GM21423 (cell line): ENCODE results near the gene MANF.

ENCODE experiments used
- ATAC-seq: cut with Tn5 transposase; IDR thresholded peaks from one replicate; pipeline ENCODE4 v1.9.1; 2021; ENCODE audit warnings: mild to moderate bottlenecking, moderate library complexity; ENCODE audit not compliant: unreplicated experiment

The MANF gene

DNA sequence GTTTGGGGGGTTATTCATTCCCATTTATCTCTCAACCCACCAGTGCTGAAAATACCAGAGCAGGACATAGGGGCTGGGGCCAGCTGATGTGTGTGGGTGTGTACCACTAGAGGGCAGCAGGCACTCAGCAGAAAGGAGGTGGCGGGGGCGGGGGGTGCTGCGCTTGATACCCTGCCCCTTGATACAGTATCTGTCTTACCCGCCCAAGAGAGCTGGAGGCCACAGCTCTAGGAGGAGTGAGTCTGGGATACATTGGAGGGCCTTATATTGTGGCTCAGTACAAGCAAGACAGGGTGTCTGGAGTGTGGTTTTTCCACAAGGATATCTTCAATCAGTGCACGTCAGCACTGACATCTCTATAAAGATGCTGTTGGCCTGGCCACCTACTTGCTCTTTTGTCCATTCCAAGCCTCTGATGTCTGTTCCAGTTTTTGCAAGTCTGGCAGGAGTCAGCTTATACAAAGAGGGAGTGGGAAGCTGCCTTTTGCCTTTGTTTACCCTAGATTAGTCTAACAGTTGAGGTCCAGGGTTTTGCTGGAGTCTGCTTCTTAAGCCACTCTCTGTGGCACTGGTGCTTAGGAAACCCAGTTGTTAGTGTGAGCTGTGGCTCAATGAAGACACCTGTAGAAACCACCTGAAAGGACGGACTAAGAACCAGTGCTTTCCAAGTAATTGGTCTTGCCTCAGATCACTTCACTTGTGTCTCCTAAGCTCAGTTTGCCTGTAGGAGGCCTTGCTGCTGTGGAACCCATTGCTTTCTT lies 4.5 kb downstream of the MANF start:
- ATAC-seq, result no peak

DNA sequence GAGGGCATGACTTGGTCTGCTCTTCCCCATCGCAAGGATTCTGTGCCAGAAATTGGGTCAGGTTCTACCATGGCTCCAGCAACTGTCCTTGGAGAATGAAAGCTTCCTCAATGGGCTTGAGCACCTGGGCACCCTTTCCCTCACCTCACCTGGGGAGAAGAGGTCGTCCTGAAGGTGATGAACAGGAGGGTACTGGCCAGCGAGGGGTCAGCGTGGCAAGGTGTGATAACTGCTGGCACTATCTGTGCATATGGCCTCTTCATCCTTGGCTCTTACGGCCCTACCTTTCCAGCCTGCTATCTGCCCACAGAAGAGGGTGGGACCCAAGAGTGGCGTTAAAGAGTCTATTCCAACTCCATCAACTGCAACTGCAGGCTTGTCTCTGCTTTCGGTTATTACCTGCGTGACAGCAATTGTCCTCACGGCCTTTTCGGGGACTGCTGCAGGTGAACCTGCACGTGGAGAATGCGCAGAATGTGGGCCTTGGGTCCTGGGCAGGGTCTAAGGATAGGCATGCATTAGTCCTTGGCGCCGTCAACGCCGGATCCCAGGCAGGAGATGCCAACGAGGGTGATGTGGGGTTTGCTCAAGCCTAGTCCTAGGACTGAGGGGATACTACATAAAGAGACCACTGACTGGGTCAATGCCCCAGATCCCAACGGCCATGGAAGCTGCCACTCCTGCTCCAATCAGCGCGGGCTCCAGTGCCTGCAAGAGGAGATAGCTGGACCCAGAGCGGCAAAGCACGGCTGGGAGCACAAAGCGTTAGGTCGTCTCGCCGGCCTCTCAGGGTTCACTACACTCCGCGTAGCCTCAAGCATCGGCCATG lies 5.4 kb downstream of the MANF start:
- ATAC-seq, result no peak

DNA sequence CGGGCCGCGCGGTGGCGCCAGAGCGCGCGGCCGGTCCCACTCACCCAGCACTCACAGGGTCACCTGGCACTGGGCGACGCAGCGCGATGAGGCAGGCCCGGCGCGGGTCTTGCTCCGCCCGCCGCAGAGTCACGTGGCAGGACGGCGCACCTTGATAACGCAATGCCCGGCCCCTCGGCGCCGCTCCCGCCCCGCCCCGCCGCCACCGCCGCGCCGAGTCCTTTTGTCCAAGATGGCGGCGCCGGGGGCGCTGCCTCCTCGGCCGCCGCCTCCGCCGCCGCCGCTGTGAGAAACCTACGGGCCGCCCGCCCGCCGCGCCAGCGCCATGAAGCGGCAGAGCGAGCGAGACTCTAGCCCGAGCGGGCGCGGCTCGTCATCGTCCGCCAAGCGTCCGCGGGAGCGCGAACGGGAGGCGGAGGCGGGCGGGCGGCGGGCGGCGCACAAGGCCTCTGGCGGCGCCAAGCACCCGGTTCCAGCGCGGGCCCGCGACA lies 6.0 kb downstream of the MANF start, which contains the start of gene RBM15B:
RBM15B (plus strand) TSS at position 211 of the 491 bp plus-strand sequence; CDS start at position 326, 115 bp downstream.
- peak; percentile 94 for ATAC-seq

DNA sequence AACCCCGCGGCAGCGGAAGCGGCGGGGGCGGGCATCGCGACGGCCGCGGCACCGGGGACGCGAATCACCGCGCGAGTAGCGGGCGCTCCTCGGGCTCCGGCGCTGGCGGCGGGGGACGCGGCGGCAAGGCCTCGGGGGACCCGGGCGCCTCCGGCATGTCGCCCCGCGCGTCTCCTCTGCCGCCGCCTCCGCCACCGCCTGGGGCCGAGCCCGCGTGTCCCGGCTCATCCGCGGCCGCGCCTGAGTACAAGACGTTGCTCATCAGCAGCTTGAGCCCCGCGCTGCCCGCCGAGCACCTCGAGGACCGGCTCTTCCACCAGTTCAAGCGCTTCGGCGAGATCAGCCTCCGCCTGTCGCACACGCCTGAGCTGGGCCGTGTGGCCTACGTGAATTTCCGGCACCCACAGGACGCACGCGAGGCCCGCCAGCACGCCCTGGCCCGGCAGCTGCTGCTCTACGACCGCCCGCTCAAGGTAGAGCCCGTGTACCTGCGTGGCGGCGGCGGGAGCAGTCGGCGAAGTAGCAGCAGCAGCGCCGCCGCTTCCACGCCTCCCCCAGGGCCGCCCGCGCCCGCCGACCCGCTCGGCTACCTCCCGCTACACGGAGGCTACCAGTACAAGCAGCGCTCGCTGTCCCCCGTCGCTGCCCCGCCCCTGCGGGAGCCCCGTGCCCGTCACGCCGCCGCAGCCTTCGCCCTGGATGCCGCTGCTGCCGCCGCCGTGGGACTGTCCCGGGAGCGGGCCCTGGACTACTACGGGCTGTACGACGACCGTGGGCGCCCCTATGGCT lies 6.7 kb downstream of the MANF start:
- ATAC-seq, result peak; percentile 9

DNA sequence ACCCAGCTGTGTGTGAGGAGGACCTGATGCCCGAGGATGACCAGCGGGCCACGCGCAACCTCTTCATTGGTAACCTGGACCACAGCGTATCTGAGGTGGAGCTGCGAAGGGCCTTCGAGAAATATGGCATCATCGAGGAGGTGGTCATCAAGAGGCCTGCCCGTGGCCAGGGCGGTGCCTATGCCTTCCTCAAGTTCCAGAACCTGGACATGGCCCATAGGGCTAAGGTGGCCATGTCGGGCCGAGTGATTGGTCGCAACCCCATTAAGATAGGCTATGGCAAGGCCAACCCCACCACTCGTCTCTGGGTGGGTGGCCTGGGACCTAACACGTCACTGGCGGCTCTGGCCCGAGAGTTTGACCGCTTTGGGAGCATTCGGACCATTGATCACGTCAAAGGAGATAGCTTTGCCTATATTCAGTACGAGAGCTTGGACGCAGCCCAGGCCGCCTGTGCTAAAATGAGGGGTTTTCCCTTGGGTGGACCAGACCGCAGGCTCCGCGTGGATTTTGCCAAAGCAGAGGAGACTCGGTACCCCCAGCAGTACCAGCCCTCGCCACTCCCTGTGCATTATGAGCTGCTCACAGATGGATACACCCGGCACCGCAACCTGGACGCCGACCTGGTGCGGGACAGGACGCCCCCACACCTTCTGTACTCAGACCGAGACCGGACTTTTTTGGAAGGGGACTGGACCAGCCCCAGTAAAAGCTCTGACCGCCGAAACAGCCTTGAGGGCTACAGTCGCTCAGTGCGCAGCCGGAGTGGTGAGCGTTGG lies 7.5 kb downstream of the MANF start:
- no peak for ATAC-seq

DNA sequence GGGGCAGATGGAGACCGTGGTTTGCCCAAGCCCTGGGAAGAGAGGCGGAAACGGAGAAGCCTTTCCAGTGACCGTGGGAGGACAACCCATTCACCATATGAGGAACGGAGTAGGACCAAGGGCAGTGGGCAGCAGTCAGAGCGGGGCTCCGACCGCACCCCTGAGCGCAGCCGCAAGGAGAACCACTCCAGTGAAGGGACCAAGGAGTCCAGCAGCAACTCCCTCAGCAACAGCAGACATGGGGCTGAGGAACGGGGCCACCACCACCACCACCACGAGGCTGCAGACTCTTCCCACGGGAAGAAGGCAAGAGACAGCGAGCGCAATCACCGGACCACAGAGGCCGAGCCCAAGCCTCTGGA lies 8.0 kb downstream of the MANF start:
- ATAC-seq, result no peak

DNA sequence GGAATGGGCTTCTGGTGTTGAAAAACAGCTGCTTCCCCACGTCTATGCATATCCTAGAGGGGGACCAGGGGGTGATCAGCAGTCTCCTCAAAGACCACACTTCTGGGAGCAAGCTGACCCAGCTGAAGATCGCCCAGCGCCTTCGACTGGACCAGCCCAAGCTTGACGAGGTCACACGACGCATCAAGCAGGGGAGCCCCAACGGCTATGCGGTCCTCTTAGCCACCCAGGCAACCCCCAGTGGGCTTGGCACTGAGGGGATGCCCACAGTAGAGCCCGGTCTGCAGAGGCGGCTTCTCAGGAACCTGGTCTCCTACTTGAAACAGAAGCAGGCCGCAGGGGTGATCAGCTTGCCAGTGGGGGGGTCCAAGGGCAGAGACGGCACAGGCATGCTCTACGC lies 8.5 kb downstream of the MANF start:
- ATAC-seq, result no peak

DNA sequence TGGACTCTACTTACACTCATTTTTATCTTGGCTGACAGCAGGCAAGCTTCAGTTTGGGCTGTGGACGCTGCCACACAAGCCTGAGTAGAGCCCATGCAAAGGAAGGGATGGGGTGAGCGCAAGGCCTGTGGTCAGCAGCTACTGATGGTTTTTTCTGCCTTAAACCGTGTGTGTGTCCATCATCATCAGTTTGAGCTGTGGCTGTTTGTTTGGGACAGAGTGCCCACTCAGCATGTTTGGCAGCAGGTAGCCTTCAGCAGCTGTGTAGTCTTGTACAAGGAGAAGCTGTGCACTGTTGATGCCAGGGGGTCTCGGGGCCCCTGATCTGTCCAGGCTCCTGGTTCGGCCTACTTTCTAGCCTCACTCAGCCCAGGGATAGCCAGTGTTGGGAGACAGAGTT lies 9.4 kb downstream of the MANF start:
- ATAC-seq, result no peak

DNA sequence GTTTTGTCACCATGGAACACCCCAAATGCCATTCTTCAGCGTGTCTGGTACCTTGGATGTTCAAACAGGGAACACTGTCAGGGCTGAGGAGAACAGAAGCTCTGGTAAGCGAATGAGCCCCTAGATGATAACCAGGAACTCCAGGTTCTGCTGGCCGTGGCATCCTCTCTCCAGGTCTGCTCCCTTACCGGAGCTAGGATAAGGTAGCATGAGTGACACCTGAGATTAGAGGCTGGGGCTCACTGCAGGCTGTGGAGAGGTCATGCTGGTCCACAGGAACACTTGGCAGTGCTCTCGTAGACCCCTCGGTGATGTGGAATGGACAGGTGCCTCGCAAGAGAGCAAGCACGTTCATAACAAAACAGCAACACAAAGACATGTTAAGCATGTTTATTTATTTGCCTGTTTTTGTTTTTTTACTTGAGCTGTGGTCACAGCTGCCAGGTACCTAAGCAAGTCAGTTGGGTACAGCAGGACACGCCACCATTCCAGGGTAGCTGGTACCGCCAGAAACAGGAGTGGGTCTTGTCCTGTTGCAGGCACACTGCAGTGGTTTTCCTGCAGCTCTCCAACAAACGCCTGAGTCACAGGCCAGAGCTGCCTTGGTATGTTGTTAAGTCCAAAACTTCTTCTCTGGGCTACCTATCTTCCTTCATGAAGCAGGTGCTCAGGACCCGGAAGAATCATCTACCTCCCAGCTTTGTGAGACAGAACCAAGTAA lies 10.6 kb downstream of the MANF start:
- no peak for ATAC-seq

DNA sequence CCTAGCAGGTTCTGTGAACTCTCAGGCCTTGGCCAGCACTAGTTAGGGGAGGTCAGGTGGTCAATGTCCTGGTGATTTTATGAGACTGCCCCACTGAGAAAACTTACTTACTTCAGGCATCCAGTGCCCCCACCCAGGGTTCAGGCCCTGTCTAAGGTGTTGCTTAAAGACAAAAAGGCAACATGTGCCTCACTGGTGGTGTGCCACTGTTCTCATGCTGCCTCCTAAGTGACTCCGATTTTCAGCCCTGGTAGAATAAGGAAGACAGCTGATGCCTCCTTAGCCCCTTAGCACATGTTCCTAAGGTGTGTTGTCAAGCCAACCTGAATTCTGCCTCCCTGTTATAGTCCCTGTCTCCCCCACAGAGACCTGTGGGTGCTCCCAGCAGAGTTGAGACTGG lies 11.3 kb downstream of the MANF start:
- no peak for ATAC-seq

DNA sequence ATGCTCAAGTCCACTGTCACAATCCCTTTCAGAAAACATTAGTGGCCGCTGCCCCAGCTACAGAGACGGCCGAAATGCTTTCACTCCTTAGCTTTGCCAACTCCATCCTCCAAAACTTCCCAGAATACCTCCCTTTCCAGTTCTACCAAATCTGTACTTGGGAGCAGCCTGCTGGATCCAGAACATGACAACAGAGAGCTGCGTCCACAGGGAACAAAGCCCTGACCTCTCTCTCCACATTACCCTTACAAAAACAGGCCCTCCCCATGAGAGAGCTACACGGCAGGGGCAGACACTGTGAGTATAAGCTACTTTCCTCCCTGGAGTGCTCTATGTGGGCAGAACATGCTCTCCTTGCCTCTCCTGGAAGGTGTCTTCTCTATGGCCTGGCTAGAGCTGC lies 12.3 kb downstream of the MANF start:
- ATAC-seq, result no peak

DNA sequence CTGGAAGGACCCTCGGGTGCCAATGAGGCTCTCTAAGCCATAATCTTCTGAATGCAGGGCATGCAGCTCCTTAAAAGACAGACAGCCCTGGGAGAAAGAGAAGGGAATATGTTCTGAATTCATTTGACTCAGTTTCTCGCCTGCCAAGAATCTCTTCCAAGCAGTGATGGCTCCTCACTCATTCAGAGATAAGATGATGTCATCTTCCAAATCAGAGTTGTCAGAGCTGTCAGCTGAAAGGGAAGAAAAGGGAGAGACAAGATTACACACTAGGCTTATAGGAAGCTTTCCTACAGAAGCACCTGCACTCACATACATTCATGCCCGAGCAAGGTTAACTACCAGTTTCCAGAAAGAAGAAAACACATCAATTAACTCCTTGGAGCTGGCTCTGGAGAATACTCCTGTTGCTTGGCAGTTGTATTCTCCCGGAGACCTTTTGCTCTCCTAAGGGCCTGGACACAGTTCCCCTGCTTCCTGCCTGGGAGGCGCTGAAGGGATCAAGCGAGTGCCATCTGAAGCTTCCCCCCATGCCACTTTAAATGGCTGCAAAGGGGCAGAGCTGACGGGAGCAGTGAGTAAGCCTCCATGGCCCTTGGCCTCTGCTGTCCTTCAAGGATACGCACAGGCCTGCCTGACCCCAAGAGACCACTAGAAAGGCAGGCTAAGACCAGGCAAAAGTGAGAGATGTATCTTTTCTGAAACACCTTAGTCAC lies 13.7 kb downstream of the MANF start:
- no peak for ATAC-seq

DNA sequence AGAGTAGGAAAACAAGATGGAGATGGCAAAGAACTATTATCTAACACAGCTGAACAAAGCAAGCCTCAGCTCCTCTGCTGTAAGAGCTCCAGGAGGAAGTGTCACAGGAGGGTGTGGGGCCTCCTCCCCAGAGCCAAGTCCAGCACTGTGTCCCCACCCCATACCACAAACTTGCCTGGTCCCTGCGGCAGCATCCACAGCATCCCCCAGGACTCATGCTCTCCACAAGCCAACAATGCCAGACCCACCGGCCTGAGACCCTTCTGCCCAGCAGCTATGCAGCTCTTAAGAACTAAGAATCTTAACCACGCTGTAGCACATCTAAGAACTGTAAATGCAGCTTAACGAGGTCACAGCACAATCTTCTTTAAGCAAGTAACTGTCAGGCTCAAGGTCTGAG lies 15.1 kb downstream of the MANF start:
- no peak for ATAC-seq

DNA sequence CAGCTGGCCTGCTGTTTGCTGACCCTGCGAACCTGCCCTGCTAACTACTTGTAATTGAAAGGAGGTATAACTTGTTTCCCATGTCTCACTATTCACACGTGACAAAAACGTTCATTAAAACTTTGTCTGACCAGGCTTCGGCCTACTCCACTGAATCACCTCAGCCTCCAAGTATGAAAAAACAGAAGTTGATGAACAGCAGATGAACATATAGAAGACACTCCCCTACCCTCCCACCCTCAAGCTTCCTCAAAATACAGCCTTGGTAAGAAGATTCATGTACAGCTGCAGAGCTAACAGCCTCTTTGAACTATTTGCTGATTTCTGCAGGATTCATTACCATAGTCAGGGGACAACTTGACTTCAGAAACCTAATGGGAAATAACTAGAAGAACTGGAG lies 16.6 kb downstream of the MANF start:
- no peak for ATAC-seq

DNA sequence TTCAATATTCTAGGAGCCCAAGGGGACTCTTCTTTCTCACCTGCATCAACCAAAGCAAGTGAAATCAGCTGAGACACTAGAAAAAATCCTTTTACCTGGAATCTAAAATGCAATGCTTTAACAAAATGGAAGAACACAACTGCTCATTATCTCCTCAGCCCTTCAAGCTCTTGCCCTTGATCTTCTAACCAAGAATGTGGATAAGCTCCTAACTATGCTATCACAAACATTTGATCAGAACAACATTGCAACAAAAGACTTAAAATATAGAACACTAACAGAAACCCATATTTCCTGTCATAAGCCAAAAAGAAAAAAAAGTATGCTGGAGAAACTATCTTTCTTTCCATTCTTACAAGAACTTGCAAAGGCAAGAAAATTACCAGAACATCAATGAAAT lies 18.6 kb downstream of the MANF start:
- no peak for ATAC-seq

DNA sequence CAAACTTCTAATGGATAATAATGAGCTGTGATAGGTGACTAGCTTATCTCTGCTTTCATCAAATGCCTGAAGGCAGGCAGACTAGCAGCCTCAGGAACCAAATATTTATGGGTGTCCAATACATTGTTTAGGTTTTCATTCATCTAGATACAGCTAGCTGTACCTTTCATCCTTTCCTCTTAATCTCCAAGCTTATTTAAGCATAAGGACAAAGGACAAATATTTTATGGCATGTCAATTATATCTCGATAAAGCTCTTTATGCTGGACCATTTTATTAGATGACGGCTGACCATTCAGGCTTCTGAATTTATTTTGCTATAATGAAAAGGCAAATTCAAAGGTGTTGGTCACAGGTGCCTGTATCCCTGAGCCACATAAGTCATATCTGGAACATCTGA lies 22.9 kb downstream of the MANF start:
- ATAC-seq, result no peak

DNA sequence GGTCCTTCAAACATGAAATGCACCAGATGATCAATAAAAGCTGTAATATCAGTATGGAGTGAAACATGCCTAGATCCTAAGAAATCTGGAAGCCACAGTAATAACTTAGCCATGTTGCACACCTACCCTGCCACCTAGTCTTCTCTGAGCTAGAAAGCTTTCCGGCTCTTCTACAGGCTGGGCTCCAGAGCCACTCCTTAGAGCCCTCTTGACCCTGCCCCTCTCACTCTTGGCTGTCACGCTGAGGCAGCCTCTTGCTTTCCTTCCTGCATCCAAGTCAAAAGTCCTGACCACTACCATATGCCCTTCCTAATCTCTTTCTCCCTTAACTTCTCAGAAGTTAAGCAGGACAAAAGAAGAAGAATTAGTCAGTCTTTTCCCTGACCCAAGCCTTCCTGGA lies 23.7 kb downstream of the MANF start:
- no peak for ATAC-seq

DNA sequence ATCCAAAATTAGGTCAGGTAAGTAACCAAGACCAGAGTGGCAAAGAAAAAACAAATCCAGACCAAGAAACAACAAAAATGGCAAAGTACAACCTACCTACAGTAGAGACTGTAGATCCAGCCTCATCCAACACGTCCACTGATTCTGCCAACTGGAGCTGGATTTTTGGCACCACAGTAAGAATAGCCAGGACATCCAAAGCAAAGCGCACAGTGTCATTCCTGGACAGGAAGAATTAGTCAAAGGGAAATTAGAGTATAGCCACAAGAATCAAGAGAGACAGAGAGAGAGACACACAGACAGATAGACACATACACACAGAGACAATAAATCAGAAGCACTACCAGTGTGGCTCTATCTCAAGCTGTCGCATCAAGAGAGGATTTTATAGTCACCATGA lies 37.1 kb downstream of the MANF start:
- ATAC-seq, result no peak

DNA sequence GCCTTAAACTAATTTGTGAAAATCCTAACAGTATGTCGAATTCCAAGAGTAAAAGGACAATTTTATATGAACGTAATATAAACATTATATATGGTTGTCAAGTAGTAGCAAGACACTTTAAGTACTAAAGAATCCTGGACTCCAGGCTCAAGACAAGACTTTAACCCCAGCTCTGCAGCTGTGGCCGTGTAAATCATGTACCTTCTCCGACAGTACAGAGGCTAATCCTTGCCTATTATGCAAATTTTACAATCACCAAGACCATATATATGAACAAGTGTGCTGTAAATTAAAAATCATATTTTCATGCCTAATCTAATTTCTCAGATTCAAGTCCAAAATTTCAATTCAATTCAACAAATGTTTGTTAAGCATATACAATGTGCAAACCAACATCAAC lies 41.8 kb downstream of the MANF start:
- no peak for ATAC-seq
